GM21786 (cell line): ENCODE data around the gene C5orf52.
"Not testable (repeated sequence)": the region's sequence is repeated elsewhere in the genome, so short reads cannot be mapped to it uniquely, and the experiment has no call there.

Experiments used
- ATAC-seq: cut with Tn5 transposase; IDR thresholded peaks from one replicate; pipeline ENCODE4 v1.9.1; 2021; ENCODE audit not compliant: unreplicated experiment

The C5orf52 gene

DNA sequence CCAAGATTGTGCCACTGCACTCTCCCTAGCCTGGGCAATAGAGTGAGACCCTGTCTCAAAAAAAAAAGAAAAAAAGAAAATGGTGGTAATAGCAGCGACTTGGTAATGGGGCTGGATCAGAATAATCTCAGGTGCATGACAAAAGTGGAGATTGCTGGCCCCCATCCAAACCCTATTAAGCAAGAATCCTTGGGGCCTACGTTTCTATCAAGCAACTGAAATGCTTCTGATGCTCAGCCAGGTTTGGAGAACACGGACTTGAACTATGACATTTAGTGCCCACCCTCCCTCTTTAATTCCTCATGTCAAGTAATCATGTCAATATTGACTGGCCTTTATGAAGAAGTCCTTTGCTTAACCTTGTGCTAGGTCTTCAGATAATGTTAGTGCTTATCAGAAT is 6.6 kb downstream of the C5orf52 start:
- no peak for ATAC-seq

DNA sequence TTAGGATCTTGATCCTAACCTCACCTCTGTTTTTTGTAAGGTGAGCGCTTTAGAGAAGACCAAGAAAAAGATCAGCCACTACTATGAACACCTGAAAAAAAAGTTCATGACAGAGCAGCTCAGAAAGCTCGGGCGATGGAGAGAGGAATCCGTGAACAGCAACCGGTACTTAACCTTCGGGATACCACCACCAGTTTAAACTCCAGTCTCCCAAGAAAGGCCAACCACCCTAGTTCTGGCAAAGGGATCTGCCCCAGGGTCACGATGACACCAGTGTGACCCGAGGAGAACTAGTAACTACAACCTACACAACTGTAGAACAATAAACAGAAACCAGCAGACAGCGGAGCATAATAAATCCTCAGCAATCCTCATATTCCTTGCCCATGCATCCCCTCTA is 8.5 kb downstream of the C5orf52 start:
- no peak for ATAC-seq

- no peak for ATAC-seq
Observed at GRCh38 chr5:157680239-157680638, 8.9 kb downstream of the C5orf52 start.

- no peak for ATAC-seq
Observed at GRCh38 chr5:157681048-157681447, 9.7 kb downstream of the C5orf52 start.

DNA sequence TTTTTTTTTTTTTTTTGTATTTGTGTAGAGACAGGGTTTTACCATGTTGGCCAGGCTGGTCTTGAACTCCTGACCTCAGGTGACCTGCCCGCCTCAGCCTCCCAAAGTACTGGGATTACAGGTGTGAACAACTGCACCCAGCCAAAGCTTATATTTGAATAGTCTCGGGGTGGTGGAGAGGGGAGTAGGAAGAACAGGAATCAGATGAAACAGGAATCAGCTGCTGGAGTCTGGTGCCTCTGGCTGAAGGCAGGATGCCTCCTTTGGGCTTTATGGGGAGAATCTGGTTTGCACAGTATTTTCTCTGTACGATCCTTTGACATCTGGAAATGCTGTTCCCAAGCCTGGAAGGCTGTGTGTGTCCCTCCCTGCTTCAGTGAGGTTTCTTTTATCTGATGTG is 10.9 kb downstream of the C5orf52 start:
- no peak for ATAC-seq

DNA sequence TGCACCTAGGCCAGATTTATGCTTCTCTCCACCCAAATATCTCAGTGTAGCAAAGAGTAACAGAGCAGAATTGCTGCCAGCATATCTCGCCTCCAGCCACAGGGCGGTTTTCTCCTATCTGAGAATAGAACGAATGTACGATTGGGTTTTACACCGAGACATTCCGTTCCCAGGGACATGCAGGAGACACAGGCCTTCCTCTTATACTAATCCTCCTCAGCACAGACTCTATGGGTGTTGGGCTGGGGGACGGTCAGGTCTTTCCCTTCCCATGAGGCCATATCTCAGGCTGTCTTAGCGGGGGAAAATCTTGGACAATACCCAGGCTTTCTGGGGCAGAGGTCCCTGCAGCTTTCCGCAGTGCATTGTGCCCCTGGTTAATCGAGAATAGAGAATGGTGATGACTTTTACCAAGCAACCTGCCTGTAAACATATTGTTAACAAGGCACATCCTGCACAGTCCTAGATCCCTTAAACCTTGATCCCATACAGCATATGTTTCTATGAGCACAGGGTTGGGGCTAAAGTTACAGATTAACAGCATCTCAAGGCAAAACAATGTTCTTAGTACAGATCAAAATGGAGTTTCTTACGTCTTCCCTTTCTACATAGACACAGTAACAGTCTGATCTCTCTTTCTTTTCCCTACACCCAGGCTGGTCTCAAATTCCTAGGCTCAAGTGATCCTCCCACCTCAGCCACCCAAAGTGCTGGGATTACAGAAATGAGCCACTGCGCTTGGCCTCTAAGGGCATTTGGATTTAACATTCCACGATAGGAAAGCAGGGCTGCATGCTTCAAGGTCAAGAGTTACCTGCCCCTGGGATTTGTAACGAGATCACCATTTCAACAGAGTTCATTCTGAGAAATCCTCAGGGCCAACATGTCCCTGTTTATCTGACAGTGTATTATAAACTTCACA is 15.2 kb downstream of the C5orf52 start:
- not testable (repeated sequence) for ATAC-seq

DNA sequence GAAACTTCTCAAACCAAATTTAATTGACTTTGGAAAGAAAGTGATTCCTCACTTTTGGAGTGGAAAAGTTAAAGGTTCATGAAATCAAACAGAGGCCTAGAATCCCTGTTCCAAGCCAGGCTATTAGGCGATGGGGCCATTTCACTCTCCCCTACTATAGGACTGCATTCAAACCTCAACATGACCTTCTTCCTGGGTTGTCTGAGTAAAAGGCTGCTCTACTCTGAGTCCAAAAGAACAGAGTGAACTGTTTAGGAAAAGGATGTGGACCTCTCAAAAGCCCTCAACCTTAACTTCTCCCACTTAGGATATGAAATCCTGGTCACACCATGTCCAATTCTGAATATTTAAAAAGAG is 15.8 kb downstream of the C5orf52 start:
- no peak for ATAC-seq

DNA sequence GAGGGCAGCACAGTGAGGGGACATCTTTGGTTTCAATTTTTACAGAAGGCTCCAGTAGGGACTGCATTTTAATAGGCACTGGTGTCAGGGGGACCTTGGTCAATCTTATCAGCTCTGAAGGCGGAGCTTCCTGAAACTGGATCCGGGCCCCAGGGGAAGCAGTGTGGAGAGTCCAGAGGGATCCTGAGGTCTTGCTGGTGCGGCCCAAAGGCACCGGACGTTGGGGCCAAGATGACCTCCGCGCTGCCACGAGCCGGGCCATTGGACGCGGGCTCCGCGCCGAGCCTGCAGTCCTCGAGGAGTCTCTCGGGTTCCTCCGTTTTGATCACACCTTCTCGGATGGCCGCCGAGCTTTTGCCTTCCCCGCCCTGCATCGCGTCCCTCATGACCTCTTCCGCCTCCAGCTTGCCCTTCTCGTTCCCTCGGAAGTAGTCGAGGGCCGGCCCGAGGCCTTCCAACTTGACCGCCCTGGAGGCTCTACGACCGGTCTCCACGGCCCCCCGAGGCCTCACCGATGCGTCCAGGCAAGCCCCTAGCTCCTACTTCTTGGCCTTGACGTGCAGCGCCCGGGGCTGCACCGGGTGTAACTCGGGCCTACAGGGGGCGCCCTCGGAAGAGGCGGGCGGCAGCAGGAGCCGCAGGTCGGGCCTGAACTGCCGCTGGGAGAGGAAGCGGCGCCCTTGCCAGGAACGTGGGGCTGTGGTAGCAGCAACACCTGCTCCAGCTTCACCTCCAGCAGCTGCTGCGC is 18.8 kb downstream of the C5orf52 start:
- no peak for ATAC-seq

DNA sequence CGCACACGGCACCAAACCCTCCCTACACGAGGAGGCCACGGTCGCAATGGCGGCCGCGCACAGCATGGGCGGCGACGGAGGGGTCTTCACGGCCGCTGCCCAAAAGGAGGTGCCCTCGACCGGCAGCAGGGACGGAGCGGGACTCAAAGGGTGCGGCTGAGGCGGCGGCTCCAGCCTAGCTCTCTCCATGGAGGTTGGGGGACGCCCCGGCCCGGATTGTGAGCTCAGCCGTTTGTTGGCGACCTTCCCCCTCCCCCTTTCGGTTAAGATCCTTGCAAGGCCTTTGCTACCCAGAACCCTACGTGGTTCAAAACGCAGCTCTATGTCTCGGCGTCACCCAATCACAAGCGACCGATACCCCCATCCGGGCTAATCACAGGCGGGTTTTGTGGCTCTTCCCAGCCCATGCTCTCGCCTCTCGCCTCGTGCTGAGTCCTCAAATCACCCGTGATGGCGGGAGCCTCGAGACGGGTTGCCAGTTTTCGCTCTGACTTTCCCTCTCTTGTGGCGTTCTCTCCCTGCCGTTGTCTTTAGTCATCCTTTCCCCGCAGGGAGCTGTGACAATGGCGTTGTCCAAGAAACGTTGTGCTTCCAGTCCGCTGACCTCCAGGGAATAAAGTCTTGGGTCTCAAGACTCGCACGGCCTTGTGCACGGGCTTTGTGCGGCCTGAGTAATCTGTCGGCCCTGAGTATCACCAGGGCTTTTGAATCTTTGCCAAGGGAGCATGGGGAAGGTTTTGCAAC is 19.5 kb downstream of the C5orf52 start:
- no peak for ATAC-seq

DNA sequence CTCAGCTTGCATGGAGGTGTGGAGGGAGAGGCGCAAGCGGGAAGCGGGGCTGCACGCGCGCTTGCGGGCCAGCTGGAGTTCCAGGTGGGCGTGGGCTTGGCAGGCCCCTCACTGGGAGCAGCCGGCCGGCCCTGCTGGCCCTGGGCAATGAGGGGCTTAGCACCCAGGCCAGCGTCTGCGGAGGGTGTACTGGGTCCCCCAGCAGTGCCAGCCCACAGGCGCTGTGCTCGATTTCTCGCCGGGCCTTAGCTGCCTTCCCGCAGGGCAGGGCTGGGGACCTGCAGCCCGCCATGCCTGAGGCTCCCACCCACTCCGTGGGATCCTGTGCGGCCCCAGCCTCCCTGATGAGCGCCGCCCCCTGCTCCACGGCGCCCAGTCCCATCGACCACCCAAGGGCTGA is 22.5 kb downstream of the C5orf52 start:
- ATAC-seq = not testable (repeated sequence)

GRCh38 chr5:157696154-157696553 is 24.8 kb downstream of the C5orf52 start:
- not testable (repeated sequence) for ATAC-seq

- ATAC-seq = not testable (repeated sequence)
Observed at GRCh38 chr5:157698674-157699073, 27.3 kb downstream of the C5orf52 start.

- ATAC-seq = no peak
Observed at GRCh38 chr5:157703736-157704135, 32.4 kb downstream of the C5orf52 start.

GRCh38 chr5:157708866-157709265 is 37.5 kb downstream of the C5orf52 start:
- no peak for ATAC-seq

DNA sequence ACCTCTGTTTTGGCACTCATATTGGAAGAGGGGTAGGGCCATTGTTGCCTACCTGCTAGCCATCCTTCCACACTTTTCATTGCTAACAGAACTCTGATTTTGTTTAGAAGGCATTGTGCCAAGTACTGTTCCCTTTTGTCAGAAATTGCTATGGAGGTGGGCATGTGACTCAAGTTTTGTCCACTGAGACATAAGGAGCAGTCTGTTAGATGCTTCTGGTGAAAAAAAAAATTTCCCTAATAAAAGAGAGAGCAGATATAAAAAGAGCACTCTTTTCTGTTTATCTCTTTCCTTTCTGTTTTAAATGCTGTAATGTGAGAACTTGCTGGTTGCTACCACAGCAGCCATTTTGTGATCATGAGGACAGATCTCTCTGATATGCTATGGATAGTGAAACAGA is 38.0 kb downstream of the C5orf52 start:
- no peak for ATAC-seq

DNA sequence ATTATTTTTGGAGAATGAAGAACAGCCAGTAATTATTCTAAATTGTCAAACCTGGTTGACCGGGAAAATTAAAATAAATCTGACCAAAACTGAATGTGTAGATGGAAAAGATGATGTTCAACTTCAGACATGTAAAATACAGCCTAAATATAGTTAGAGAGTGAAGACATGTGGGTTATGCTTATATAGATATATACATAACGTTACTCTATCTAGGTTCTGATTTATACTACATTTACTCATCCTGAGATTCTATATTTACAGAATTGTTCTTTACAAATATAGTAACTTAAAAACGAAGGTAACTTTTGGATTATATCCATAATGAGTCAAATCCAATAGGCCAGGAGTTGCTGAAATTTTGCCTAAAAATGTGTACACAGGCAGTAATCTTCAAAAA is 39.1 kb downstream of the C5orf52 start:
- no peak for ATAC-seq

DNA sequence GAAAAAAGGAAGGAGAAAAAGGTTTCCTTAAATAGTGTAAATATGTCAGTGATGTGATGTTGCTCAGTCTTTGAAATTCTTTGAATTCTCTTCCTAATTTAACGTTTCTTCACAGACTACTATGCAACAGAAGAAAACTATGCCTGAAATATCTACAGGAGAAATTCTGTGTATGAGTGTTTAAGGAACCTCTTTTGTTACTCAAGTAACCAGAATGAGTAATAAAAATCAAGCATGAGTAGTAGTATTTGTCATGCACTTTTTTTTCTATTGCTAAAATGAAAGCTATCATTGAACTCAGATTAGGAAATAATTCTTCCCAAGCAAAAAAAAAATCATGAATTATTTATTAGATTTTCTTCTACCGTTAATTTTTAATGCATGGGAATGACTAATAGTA is 39.5 kb downstream of the C5orf52 start:
- ATAC-seq = no peak

DNA sequence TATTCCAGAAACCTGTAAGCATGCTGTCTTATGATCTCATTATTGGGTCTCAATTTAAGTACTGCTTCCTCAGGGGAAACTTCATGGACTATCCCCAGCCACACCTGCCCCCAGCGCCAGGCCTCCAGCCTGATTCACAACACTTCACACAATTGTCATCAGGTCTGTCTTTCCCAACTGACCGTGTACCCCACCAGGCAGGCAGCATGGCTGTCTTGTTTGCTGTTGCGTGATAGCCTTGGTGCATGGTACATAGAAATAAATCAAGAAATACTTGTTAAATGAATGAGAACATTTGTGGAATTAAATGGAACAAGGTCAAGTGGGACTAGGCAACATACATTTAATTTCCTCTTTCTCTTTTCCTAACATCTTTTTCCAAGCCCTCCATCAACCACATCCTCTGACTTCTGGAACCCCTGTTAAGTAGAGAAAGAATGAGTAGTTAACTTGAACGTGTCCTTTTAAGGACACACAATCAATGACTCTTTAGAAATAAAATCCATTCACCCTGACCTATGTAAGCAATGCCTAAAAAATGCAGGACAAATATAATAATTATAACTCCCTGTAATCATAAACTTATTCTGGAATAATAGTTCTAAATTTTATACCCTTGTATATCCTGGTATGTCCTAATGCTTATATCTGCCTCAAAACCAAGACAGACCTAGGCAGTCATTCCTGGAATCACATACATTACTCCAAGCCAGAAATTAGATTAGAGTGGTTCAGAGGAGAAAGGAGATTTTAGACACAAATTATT is 42.7 kb downstream of the C5orf52 start:
- no peak for ATAC-seq

GRCh38 chr5:157714596-157714864 is 43.2 kb downstream of the C5orf52 start:
- ATAC-seq = no peak

DNA sequence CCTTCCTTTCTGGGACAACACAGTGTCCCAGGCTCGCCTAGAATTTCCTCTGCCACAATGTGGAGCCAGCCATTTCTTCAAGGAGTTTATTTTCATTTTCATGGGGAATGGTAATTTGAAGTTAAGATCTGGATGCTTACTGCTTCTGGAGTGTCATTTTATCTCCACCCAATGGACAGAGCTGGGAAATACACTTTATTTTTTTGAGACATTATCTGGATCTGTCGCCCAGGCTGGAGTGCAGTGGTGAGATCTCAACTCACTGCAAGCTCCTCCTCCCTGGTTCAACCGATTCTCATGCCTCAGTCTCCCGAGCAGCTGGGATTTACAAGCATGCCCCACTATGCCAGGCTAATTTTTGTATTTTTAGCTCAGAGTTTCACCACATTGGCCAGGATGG is 47.2 kb downstream of the C5orf52 start:
- peak; percentile 77 for ATAC-seq

DNA sequence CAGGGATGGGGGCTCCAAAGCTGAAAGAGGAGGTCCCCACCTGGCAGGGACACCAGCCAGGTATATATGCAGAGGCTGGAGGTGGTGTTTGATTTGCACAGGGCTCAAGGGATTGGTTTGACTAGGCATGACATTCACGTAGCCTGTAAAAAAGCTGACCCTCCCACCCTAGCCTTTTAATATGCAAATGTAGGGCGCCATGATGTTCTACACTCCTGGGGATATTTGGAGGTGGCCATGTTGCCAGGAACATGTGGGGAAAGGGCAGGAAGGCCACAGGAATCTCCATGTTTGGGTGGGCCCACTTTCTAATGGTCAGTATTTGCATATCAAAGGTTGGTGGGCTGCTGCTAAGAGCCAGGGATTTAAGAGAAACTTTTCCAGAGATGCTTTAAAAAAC is 47.9 kb downstream of the C5orf52 start:
- ATAC-seq = no peak
